ENCODE data around the gene PHTF2. TPM values are rescaled to one million over a fixed set of nuclear protein-coding genes. Genes with fewer than 3 reads are reported as not detected.

The PHTF2 gene
- total and polyA plus RNA-seq, 8 donors = 16.2 to 40.8 (median 30.5) TPM

GRCh38 chr7:77824636-77825035 lies 26.1 kb downstream of the PHTF2 start:
- DNase-seq = no peak
- Histone ChIP-seq H3K9me3 (peaks cover 5 to 46% of the 10 kb centered on the region in 2 donors), H3K27me3 (no peaks in the 10 kb centered on the region), H3K36me3 (no peaks in the 10 kb centered on the region), H3K27ac (peak overlapping the region in 1 of 2 donors; percentile 20), H3K4me3 (no peak overlapping the region), H3K4me1 (peaks cover 0 to 14% of the 10 kb centered on the region in 2 donors)
- ATAC-seq = no peak
- TF ChIP-seq, protein P1, sequence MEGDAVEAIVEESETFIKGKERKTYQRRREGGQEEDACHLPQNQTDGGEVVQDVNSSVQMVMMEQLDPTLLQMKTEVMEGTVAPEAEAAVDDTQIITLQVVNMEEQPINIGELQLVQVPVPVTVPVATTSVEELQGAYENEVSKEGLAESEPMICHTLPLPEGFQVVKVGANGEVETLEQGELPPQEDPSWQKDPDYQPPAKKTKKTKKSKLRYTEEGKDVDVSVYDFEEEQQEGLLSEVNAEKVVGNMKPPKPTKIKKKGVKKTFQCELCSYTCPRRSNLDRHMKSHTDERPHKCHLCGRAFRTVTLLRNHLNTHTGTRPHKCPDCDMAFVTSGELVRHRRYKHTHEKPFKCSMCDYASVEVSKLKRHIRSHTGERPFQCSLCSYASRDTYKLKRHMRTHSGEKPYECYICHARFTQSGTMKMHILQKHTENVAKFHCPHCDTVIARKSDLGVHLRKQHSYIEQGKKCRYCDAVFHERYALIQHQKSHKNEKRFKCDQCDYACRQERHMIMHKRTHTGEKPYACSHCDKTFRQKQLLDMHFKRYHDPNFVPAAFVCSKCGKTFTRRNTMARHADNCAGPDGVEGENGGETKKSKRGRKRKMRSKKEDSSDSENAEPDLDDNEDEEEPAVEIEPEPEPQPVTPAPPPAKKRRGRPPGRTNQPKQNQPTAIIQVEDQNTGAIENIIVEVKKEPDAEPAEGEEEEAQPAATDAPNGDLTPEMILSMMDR (IDR thresholded peaks at IDR 0.05) = no peak
- intact Hi-C loops (cut with DNase I) = no loop called here

DNA sequence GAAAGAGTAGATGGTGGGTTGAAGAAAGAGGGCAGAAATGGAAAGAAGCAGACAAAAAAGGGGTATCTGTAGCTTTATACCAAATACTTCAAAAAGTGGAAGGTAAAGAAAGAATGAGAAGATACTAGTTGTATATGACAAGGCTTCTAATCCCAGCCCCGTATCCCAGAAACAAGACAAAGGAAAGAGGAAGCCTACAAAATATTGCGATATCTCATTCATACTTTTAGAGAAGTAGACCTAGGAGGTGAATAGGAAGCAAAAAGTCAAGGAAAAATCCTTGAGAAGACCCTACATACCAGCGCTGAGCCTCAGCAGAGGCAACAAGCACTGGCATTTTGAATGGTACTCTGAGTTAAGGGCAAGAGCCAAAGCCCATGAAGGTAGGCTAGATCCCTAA lies 26.6 kb downstream of the PHTF2 start:
- ATAC-seq (no peak), DNase-seq (no peak)
- no peaks in the 10 kb centered on the region for H3K27me3 ChIP-seq
- H3K27ac ChIP-seq = no peak overlapping the region
- no peak overlapping the region for H3K4me3 ChIP-seq
- H3K36me3 ChIP-seq = no peaks in the 10 kb centered on the region
- peaks cover 5 to 41% of the 10 kb centered on the region in 2 donors for H3K9me3 ChIP-seq
- TF ChIP-seq, protein P1 (IDR thresholded peaks at IDR 0.05) = no peak
- intact Hi-C loops (cut with DNase I) = no loop called here
- peaks cover 0 to 14% of the 10 kb centered on the region in 2 donors for H3K4me1 ChIP-seq

- Histone ChIP-seq H3K27me3 (no peaks in the 10 kb centered on the region), H3K36me3 (no peaks in the 10 kb centered on the region), H3K9me3 (peaks cover 0 to 29% of the 10 kb centered on the region in 2 donors), H3K4me1 (peaks cover 0 to 14% of the 10 kb centered on the region in 2 donors), H3K27ac (no peak overlapping the region), H3K4me3 (no peak overlapping the region)
- DNase-seq (no peak), ATAC-seq (no peak)
- intact Hi-C loops (cut with DNase I) = no loop called here
- TF ChIP-seq, protein P1 (IDR thresholded peaks at IDR 0.05) = no peak
Measured at GRCh38 chr7:77826300-77826699, 27.7 kb downstream of the PHTF2 start.

DNA sequence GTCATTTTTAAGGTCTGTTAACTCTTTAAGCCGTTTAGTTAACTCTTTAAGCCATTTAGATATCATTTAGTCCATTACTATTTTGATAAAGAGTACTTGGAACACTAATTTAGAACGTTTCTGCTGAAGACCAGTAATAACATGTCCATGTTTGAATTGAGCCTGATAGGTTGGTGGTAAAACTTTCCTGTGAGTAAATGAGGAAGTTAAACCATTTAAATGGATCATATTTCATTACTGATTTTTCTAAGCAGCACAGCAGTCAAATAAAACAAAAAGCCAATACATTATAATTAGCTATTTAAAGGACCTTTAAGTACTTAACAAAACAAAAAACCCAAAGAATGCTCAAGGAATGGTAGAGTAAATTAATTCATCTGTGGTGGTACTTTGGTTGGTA lies 29.4 kb downstream of the PHTF2 start:
- H3K27ac ChIP-seq = no peak overlapping the region
- no peaks in the 10 kb centered on the region for H3K36me3 ChIP-seq
- H3K4me1 ChIP-seq = peaks cover 0 to 14% of the 10 kb centered on the region in 2 donors
- H3K27me3 ChIP-seq = no peaks in the 10 kb centered on the region
- intact Hi-C loops (cut with DNase I) = no loop called here
- DNase-seq (no peak), ATAC-seq (no peak)
- peaks cover 0 to 15% of the 10 kb centered on the region in 2 donors for H3K9me3 ChIP-seq
- H3K4me3 ChIP-seq = no peak overlapping the region
- TF ChIP-seq, protein P1 (IDR thresholded peaks at IDR 0.05) = no peak

- no peaks in the 10 kb centered on the region for H3K36me3 ChIP-seq
- H3K27ac ChIP-seq = no peak overlapping the region
- intact Hi-C loops (cut with DNase I) = no loop called here
- no peaks in the 10 kb centered on the region for H3K27me3 ChIP-seq
- H3K9me3 ChIP-seq = peaks cover 0 to 9% of the 10 kb centered on the region in 2 donors
- TF ChIP-seq, protein P1 (IDR thresholded peaks at IDR 0.05) = no peak
- ATAC-seq = no peak
- no peak overlapping the region for H3K4me3 ChIP-seq
- H3K4me1 ChIP-seq = peaks cover 6 to 18% of the 10 kb centered on the region in 2 donors
- DNase-seq = no peak
Measured at GRCh38 chr7:77830649-77831355, 32.2 kb downstream of the PHTF2 start.
